TTC549 (cell line): ENCODE measurements around the gene TTC39C.
"Not testable (repeated sequence)": the region's sequence is repeated elsewhere in the genome, so short reads cannot be mapped to it uniquely, and the experiment has no call there.

Experiments
- FAIRE-seq: peaks from 2 replicates; lab custom pipeline; 2012; peaks lifted over from hg19 to GRCh38; lab: Jason Lieb, UNC

The TTC39C gene

DNA sequence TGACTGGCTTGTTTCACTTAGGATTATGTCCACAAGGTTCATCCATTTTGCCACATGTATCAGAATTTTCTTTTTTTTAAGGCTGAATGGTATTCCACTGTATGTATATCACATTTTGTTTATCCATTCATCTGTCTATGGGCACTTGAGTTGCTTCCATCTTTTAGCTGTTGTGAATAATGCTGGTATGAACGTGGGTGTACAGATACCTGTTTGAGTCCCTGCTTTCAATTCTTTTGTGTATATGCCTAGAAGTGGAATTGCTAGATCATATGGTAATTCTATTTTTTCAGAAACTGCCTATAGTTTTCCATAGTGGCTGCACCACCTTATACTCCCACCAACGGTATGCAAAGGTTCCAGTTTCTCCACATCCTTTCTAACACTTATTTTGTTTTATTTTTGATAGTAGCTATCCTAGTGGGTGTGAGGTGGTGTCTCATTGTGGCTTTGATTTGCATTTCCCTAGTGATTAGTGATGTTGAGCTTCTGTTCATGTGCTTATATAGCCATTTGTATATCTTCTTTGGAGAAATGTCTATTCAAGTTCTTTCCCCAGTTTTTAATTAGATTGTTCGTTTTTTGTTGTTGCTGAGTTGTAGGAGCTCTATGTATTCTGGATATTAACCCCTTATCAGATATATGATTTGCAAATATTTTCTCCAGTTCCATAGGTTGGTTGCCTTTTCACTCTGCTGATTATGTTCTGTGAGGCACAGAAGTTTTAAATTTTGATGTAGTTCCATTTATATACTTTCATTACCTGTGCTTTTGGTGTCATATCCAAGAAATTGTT is 40.7 kb downstream of the TTC39C start:
- FAIRE-seq: no peak

DNA sequence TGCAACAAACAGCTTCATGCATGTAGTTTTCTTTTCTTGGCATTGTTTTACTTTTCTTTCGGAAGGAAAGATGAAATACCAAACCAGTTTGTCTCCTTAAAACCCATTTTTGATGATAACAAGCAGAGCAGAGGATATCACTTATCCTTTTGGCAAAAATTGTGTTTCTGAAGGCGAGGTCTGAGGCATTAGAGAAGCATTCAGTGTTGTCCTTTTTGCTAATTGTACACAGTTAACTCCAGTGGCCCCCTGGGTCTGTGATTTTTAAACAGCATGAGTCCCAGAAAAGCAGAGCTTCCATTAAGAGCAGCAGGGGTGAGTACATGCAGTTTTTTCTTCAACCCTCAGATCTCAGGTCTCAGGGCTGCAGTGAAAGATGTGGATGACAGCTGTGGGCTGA is 41.3 kb downstream of the TTC39C start:
- FAIRE-seq: no peak

DNA sequence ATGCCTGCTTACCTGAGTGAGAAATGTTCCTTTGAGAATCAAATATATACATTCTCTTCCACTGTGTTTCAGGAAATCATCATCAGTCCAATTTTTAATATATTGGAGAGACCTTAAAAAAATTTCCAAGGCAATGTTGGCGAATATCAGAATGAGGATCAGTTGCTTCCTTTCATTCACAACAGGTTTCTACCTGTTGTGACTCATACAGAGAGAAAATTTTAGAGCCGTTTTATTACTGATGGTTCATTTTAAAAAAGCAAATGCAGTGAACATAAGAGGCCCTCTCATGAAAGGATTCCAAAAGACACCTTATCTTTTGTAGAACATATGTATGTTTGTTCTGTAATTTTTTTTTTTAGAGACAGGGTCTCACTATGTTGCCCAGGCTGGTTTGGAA is 42.0 kb downstream of the TTC39C start:
- FAIRE-seq: no peak

DNA sequence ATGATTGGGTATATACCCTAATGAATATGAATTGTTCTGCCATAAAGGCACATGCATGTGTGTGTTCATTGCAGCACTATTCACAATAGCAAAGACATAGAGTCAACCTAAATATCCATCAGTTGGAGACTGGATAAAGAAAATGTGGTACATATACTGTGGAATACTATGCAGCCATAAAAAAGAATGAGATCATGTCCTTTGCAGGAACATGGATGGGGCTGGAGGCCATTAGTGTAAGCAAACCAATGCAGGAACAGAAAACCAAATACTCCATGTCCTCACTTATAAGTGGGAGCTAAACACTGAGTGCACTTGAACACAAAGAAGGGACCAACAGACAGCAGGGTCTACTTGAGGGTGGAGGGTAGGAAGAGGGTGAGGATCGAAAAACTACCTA is 43.2 kb downstream of the TTC39C start:
- no peak for FAIRE-seq

DNA sequence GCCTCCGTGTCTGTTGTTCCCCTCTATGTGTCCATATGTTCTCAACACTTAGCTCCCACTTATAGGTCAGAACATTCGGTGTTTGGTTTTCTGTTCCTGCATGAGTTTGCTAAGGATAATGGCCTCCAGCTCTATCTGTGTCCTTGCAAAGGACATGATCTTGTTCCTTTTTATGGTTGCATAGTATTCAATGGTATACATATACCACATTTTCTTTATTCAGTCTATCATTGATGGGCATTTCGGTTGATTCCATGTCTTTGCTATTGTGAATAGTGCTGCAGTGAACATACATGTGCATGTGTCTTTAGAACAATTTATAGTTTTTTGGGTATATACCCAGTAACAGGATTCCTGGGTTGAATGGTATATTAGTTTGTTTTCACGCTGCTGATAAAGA is 44.8 kb downstream of the TTC39C start:
- FAIRE-seq: not testable (repeated sequence)

DNA sequence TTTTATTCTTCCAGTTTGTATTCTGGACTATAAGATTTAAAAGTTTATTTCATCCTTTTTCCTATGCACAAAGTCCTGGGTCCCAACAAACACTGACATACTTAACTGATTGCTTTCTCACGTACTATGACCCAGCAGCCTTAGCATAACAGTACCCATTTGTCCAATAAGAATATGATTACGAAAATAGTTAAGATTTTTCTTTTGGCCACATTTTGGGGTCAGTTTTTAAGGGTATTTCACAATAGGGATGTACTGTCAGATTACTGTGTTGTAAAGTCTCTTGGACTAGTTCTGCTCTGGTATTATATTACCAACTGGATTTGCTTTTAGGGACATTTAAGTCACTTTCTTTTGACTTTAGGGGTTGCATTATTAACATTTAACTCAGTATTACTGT is 46.1 kb downstream of the TTC39C start:
- FAIRE-seq: no peak

DNA sequence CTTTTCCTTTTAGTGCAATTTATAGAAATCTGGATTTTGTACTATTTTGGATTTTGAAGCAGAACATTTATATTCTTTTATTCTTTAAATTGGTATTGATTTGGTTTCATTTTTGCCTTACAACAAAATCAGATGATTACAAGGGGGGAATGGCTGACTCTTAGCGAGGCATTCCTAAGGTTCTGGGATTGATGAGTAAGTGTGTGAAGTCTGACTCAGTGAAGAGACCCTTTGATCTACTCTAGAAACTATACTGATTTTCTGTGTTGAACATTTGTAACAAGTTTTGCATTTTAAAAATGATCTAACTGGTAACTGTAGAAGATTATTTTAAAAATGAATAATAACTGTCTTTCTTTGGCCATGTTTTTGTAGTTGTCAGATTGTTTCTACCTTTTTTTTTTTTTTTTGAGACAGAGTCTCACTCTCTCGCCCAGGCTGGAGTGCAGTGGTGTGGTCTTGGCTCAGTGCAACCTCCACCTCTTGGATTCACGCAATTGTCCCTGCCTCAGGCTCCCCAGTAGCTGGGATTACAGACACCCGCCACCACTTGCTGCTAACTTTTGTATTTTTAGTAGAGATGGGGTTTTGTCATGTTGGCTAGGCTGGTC is 48.7 kb downstream of the TTC39C start:
- FAIRE-seq: no peak

DNA sequence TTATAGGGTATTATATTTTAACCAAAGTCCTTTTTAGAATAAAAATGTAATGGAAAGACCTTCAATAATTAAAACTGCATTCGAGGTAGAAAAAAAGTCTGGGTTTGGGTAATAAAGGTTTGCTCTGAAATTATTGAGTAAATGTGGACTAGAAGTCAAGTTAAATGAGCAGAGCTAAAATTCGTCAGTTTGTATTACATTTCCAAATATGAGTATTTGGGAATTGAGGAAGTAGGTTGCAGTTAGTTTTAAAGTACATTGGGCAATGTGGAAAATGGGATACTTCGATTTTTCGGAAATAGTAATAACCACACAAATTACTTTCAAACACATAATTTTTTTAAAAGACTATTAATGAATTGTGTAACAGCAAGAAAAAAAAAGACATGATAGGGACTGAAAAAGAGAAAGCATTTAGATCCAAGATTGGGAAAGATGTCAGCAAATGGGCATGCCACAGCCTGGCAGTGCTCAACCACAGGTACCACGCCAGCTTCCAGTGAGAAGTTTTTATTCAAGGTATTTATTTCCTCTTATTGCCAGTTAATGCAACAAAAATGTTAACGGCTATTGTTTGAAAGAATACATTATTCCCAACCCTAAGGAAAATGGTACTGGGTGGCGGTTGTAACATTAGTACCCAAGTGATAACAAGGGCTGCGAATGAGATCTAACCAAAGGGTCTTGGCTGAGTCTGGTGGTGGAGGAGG is 50.0 kb downstream of the TTC39C start:
- FAIRE-seq: no peak

DNA sequence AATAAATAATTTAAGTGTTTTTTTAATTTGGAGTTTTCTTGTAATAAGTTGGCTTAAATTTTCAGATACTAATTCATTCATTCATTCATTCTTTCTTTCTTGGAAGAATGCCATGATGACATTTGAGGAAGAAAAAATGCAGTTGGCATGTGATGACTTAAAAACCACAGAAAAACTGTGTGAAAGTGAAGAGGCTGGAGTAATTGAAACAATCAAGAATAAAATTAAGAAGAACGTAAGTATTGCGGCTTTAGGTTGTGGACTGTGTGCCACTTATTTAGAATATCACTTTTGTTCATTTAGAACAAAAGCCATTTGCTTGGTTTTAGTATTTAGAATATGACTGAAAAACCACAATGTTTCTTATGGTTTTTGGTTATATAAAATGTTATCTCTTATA is 51.4 kb downstream of the TTC39C start:
- FAIRE-seq: no peak

DNA sequence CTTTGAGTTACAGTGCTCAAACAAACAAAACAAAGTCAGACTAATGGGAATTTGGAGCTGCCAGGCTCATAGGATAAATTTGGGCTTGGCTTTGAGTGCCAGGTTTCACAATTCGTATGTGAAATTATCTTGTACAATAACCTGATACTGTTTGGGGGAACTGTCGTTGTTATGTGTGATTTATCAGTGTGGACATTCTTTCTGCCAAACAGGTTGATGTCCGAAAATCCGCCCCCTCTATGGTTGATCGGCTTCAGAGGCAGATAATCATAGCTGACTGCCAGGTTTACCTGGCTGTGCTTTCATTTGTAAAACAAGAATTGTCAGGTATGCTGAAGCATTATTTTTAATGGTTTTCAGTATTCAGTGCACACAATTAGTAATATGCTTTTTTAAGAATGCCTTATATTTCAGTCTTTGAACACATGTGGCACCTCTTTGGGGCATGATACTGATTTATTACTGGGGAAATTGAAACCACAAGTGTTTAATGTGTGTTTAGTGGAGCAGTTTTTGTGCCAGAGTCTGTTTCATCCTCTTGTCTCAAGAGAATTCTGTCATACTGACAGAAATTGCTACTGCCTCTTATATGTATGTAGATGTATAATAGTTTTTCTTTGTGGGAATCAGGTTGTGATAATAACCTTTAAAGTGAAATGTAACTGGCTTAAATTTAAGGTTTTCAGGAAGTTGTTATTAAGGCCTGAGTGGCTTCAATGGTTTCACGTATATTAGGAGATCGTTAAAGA is 54.6 kb downstream of the TTC39C start:
- FAIRE-seq: no peak

DNA sequence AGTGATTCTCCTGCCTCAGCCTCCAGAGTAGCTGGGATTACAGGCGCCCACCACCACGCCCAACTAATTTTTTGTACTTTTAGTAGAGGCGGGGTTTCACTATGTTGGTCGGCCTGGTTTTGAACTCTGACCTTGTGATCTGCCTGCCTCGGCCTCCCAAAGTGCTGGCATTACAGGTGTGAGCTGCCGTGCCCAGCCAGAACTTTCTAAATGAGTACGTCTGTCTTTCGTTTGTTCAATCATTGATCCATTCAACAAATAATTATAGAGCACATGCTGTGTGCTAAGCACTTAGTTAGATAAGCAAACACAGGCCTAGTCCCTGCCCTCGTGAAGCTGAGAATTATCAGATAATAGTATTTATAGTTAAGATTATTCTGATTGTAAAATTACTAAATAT is 56.5 kb downstream of the TTC39C start:
- no peak for FAIRE-seq

DNA sequence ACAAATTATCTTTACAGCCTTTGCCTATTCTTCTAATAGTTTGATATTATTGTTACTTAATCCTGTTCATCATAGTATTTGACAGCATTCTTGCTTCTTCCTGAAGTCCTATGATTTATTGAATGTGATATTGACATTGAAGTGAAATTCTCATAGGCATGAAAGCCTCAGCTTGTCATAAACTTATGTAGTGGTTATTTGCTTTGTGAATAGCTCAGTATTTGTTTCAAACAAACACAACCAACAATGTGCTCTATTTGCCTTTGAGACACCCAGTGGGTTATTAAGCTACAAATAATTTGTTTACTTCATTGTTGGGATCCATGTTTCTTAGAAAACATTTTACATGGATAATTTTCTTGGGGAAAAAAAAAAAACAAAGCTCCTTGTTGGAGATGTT is 57.2 kb downstream of the TTC39C start:
- FAIRE-seq: no peak

DNA sequence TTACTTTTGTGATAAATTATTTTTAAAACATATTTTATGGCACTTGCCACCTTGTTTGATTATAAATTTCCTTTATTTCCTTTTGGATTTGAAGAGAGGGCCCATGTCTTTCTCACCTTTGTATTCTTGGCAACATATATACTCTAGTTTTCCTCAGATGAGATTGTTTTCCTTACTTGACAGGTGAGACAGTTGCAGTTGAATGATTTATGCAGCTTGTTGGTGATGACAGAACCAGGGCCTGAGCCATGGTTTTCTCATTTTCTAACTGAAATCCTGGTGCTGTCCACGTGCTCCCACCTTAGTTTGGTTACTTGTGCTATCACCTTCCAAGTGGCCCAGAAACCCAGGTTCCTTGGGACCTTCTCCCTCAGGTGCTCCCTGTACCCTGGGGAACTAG is 58.2 kb downstream of the TTC39C start:
- FAIRE-seq: no peak

DNA sequence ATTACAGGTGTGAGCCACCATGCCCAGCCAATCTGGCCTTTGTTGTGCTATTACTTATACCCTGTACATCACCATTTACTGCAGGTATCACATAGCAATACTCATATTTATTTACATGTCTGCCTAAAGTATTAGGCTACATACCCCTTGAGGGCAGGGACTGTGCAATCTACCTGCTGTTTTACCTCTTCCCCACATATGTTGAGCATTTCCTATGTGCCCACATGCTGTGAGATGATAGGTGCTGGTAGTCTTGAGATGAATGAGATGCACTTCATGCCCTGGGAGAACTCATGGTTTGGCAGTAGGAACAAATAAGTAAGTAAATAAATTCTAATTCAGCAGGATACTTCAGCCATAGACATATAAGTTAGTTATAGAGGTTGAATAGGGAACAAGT is 59.2 kb downstream of the TTC39C start:
- no peak for FAIRE-seq

DNA sequence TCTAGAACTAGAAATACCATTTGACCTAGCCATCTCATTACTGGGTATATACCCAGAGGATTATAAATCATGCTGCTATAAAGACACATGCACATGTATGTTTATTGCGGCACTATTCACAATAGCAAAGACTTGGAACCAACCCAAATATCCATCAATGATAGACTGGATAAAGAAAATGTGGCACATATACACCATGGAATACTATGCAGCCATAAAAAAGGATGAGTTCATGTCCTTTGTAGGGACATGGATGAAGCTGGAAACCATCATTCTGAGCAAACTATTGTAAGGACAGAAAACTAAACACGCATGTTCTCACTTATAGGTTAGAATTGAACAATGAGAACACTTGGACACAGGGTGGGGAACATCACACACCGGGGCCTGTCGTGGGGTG is 60.2 kb downstream of the TTC39C start:
- not testable (repeated sequence) for FAIRE-seq

DNA sequence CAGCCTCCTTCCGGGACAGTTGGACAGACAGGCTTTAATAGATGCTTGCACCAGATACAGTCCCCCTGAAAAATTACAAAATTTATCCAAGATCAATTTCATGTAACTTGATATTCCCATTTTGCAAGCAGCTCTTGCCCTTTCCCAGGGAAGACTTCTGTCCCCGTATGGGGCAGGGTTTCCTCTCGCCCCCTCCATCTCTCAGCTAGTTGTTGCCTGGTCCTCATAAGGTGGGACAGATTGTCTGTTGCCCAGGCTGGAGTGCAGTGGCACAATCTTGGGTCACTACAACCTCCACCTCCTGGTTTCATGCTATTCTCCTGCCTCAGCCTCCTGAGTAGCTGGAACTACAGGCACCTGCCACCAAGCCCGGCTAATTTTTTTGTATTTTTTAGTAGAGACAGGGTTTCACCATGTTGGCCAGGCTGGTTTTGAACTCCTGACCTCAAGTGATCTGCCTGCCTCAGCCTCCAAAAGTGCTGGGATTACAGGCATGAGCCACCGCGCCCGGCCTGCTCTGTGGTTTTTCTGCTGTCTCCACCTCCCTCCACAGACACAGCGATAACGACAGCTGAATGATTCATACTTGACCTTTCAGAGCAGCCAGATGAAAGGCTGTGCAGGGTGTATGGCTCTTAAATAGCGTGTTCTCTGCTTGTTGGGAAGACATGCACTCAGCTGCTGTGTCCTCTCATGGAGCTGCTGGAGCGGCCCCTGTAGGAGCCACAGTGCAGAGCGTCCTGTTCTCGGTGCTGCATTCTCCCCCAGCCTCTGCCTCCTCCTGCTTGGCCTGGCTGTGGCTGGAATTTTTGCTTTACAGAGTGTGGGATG is 61.4 kb downstream of the TTC39C start:
- no peak for FAIRE-seq

DNA sequence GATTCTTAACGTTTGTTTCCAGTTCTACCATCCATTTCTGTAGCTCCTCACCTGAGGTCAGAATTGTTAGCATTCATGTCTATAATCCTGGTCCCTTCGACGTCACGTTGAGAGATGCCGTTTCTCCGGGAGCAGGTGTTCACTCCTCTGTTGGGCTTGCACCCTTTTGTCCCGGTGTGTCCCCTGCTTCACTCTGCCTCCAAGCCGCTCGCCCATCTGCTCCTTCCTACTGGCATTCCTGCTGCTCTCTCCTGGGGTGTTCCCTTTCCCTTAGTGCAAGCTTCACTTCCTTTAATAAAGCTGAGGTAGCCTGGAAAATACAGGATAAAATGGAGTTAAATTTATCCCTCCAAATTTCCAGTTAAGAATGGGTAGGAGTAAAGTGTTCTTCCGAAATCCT is 62.4 kb downstream of the TTC39C start:
- no peak for FAIRE-seq

DNA sequence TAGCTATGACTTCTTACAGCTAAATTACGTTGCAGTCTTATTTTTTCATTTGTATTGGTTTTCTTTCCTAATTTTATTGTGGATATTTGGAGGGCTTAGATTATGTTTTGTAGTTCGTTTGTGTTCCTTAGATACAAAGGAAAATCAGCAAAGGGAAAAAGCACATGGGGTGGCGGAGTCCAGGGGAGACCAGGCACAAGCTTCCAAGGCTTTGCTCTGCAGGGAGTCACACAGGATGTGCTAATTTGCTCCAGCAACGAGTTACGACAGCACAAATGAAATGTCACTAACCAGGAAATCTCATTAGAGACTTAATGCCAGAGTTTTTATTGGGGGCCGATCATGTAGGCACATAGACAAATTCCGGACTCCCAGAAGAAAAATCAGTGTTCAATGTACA is 63.8 kb downstream of the TTC39C start:
- no peak for FAIRE-seq

DNA sequence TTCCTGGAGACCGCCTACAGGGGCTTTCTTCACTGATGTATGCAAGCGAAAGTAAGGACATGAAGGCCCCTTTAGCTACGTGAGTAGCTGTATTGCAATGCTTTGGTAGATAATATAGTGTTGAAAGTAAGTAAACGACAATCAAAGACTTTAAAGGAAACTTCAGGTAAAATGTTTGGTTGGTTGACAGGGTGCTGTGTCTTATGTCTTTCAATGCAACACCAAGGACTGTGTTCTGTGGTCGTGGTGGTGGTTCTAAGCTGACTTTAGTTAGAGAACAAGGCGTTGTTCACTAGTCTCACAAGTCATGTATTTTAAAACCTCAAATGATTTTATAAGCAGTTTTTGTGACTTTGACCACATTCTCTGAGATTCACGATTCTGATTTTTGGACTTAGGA is 66.3 kb downstream of the TTC39C start:
- no peak for FAIRE-seq

DNA sequence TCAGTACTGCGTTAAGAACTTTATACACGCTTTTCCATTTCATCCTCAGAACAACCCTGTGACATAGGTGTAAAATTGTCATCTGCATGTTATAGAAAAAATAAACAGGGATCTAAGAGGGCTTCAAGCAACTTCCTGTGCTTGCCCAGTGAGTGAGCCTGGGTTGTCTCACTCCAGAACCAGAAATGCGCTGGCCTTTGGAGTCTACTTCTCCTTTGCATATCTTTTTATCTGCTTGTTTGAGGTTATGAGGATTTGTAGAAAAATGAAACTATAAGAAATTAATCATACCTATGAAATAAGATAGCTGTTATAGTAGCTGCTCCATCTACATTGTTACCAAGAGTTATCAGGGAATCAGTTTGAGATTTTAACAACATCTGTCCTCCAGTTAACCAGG is 69.0 kb downstream of the TTC39C start:
- no peak for FAIRE-seq

DNA sequence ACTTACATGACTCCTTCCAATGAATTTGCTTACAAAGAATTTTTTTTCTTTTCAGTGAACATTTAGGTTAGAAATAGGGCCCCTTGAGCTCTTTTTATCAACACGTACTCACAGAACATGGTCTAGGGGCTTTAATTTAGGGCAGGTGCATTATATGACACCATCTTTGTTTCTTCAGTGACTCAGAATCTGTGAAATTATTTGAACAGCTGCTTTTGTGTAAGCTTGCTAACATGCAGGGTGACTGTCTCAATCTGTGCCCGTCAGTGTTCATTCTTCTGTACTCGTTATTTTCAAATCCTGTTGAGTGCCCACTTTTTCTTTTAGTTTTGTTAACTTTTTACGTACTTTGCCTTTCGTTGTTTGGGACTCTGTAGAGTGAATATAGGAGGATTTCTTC is 71.5 kb downstream of the TTC39C start:
- FAIRE-seq: no peak

DNA sequence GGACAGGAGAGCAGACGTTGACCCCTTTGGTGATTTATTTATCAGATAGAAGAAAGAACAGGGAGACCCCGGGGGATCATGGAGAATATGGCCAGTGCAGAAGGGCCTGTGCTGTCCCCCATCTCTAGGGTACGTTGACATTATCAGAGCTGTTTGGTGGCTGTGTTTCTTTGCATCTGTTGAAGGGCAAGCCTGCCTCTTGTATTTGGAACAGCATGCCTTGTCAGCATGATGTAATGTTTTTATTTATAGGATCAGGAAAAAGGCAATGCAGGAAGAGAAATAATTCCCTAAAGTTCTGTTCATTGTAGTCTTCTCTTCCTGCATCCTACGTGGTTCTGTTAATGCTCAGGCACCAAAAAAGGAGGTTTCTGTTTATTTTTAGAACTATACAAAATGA is 74.5 kb downstream of the TTC39C start:
- FAIRE-seq: no peak
